Activated CD4-positive, alpha-beta T cell treated with anti-CD3 and anti-CD28 coated beads for 24 hours (primary cell): Measurements from ENCODE around the gene TMEM131L.
"Not testable (repeated sequence)": the region's sequence is repeated elsewhere in the genome, so short reads cannot be mapped to it uniquely, and the experiment has no call there.

Experiments
- DNase-seq, 2 donors: peaks; one replicate each; pipeline ENCODE4 v3.0.0-alpha.2; 2020; ENCODE audit warnings: low read depth in 2 of 2

The TMEM131L gene

DNA sequence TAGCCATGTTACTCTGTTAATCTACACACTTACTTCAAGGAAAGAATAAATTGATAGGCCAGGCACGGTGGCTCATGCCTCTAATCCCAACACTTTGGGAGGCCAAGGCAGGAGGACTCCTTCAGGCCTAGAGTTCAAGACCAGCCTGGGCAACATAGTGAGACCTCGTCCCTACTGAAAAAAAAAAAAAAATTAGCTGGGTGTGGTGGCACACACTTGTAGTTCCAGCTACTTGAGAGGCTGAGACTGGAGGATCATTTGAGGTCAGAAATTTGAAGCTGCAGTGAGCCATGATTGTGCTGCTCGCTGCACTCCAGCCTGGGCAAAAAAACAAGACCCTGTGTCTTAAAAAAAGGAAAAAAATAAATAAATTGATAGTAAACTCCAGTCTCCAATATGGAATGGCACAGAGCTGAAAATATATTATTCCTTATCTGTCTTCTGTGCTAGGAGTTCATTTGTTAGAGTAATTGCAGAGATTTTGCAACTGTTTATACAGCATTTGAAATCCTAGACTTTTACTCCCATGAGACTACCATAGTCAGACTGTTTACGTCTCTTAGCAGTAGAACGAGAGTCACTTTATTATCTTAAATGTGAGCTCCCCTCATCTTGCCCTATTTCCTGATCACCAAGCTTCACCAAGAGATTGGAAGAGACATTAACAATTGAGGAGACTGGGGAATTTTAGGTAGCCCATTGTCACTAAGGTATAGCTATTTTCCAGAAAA is 18.8 kb upstream of the TMEM131L start:
- no peak for DNase-seq

DNA sequence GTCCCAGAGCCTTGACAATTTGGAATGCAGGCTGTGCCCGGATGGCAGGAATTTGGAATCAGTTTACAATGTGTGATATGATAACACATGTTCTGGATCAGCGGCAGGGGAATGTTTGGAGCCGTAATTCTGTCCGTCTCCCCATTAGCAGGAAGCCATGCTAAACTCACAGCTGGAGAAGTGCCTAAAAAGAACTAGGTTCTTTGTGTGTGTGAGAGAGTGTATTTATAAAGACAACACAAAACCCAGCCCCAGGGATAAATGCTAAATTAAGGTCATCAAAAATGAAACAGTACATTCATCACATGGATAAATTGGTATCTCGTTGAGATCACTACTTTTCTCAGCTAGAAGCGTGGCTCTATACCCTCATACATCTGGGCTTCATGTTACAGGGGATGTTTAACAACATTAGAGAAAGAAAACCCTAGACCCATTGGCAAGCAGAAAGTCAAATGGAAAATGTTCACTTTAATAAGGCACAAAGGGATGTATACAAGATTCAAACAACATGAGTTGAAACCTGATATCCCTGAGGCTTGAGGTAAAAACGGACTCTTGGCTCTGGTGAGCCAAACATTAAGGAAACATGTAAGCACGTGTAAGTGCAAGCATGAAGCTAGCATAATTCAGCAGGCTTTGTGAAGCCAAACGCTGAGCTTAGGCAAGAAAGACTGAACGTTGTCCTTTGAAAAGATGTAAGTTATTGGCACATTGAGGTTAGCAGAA is 18.0 kb upstream of the TMEM131L start:
- no peak for DNase-seq

DNA sequence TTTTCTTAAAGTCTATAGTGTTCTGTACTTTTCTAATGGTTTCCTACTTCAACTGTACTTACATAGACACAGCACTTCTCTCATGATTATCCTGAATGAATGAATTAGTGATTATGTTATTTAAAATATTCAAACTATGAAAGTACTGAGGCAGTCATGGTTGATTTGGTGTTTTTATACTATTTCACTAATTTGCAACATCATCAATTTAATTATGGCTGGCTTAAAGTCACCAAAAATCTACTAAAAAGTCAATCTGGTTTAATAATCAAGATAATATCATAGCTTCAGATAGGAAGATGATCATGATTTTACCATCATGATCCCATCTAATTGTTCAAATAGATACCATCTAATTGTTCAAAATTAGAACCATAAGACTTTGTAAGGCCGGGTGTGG is 16.8 kb upstream of the TMEM131L start:
- no peak for DNase-seq

DNA sequence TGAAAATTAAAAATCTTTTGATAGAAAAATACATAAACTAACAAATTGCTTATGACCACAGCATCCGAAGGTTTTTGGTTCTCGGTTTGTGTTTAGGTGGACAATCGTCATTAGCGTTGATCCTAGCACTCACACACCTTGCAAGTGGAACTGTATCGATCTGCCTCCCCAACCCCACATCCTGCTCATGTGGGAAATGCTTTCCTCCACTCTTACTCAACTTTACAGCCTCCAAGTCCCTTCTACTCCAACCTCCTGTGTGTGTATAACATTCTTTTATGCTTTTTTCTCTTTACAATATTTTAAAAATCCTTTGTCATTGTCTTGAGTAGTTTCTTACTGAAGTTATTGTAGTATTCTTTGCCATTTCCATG is 15.6 kb upstream of the TMEM131L start:
- no peak for DNase-seq

DNA sequence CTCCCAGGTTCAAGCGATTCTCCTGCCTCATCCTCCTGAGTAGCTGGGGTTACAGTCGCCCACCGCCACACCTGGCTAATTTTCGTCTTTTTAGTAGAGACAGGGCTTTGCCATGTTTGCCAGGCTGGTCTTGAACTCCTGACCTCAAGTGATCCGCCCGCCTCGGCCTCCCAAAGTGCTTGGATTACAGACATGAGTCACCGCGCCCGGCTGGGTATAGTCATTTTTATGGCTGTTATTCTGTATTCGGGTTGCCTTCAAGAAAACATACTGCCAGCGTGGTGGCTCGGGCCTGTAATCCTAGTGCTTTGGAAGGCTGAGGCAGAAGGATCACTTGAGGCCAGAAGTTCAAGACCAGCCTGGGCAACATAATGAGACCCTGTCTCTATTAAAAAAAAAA is 15.0 kb upstream of the TMEM131L start:
- DNase-seq, result not testable (repeated sequence)

DNA sequence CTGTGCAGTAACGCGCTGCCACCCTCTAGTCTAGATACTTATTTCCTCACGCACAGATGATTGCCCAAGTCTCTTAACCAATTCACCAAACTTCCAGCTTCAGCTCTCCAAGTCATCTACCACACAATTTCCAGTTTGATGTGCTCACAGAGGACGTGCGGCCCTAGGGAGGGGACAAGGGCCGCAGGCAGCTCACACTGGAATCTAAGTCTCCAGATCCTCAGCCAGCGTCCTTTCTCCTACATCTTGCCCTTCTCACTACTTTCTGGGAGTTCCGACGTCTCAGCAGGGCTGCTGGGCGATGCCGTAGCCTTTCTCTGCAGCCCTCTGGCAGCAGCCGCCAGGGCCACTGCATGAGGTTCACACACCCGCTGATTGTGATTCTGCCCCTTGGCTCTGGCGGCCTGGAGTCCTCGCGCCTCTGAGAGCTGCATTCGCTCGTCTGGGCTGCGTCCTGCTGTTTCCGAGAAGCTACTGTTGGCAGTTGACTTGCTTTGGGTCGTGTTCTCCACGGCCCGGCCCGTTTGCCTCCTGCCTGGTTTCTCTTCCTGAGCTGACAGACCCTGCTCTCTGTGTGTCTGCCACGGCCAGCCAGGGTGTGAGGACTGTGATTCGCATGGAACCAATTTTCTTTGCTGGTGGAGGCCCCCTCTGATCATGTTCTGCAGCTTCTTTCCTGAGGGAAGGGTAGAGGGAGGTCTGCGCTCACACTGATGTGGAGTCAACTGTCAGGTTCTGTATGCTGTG is 14.1 kb upstream of the TMEM131L start:
- no peak for DNase-seq

DNA sequence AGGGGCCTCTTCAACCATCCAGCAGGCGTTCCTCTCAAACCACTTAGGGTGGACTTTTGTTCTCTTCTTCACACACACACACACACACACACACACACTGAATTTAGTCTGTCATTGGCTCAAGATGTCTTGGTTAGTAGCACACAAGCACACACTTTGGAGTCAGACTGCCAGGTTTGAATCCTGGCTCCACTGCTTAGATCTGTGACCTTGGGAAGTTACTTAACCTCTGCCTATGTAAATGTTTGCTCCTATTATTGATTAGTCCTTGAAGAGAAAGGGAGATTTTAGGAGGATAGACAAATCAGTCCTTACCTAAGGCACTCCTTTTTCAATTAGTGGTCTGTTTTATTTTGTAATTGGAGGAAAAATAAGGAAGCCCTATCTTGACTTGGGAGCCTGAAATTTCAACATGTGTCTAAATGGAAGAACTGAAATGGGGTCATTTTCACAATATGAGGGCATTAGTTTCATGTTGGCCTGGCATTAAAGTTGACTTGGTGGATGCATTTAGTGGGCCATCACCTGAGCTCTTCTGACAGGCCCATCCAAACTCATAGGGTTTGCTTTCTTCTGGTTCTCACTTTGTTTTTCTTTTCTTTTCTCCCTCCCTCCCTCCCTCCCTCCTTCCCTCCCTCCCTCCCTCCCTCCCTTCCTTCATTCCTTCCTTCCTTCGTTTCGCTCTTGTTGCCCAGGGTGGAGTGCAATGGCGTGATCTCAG is 13.3 kb upstream of the TMEM131L start:
- DNase-seq, result no peak

DNA sequence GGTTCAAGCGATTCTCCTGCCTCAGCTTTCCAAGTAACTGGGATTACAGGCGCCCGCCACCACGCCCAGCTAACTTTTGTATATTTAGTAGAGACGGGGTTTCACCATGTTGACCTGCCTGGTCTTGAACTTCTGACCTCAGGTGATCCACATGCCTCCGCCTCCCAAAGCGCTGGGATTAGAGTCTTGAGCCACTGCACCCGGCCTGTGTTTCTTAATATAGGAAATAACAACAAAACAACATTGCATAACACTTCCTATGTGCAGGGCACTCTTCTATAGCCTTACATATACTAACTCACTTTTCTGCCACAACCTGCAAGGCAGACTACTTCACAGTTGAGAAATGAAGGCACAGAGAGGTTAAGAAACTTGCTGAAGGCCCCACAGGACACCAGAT is 12.8 kb upstream of the TMEM131L start:
- DNase-seq, result no peak

DNA sequence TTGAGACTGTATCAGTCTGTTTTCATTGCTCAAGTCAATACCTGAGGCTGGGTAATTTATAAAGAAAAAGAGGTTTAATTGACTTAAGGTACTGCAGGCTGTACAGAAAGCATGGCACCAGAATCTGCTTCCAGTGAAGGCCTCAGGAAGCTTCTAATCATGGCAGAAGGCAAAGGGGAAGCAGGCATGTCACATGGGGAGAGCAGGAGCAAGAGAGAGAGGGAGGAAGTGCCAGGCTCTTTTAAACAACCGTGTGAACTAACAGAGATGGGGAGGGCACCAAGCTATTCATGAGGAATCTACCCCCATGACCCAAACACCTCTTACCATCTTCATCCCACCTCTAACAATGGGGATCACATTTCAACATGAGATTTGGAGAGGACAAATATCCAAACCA is 7.2 kb upstream of the TMEM131L start:
- DNase-seq, result no peak

DNA sequence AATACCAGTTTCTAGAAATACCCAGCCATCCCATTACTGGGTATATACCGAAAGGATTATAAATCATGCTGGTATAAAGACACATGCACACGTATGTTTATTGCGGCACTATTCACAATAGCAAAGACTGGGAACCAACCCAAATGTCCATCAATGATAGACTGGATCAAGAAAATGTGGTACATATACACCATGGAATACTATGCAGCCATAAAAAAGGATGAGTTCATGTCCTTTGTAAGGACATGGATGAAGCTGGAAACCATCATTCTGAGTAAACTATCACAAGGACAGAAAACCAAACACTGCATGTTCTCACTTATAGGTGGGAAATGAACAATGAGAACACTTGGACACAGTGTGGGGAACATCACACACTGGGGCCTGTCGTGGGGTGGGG is 4.6 kb upstream of the TMEM131L start:
- DNase-seq, result not testable (repeated sequence)

DNA sequence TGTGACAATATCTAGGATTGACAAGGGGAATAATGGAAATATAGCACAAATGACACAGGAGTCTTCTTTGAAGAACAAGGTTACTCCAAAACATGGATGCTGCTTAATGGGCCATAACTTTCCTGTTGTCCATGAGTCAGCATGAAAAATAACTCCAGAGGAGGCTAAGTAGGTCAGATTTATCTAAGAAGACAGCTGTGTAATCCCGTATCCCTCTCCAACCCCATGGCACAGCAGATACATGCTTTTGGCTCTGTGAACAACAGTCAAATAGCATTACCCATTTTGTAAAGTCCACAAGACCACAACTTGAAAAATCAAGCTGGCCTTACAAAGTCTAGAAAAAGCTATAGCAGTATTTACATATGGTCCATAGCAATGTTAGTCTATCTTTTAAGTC is 2.1 kb upstream of the TMEM131L start:
- no peak for DNase-seq

DNA sequence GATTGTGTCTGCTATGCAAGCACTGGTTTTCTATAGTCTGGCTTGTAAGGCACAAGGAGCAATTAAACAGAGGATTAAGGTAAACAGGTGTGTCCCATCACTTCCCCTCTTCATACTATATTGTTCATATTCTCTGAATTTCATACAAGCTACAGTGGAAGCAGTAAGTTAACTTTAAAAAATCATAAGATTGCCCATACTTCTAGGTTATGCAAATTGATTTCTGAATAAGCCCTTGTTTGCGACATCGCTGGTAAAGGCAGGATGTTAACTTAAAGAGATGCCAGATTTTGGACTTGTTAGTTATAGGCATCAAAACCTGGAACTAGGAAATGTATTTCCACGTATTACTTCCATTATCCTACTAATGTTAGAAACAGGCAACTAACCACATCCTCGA is 1.0 kb upstream of the TMEM131L start:
- DNase-seq, result no peak

DNA sequence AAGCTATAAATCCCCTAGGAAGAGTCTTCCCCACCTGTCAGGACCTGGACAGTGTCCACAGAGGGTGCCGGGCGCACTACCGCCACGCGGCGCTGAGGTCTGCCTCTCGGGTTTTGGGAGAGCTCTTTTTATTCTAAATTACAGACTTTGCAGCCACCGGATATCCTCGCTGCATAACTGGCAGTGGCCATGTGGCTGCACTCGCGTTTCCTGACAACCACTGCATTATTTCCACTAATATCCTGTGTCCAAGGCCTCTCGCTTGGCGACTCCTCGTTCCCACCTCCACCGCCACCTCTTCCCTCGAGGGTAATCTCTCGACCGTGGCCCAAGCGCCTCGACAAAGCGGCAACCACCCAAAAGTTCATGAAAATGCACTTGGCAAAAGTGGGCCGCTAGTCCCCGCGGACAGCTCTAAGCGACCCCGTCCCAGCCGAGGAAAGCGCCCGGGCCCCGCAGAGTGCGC is 512 bp upstream of the TMEM131L start:
- DNase-seq, result no peak

DNA sequence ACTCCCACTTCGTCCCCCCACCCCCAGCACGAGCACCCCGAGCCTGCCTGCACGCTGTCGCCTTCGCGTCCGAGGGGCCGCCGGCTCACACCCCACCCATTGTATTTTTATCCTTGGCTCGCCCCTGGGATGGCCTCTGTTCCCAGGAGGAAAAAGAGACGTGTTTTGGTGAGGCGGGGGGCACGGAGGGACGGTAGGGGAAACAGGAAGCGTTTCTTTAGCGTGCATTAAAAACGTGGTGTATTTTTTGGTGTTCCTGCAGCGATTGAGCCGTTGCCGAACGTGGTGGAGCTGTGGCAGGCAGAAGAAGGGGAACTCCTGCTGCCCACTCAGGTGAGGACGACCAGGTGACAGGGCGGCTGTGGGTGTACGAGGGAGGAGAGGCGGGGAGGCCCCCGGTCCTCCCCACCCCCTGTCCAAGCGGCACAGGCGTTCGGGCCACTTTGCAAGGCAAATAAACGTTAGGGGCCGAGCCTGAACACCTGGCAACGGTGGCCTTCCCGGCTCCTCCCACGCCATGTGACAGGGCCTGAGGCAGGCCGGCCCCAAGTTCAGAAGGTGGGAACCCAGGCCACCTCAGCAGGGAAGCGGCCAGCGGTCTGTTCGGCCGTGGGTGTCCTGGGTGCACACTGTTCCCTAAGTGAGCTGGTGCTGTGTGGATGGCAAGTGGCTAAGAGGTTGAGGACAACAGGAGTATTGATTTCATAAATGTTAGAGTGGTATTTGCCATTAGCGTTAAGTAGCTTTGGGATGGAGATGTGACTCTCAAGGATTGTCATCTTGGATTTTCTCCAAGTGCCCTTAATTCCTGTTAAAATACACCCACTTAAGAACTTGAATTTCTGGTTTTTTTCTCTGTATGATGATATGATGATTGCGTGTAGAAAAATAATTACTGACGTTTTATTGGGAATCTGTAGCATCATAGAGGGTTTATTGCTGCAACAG is 1.1 kb downstream of the TMEM131L start:
- no peak for DNase-seq

DNA sequence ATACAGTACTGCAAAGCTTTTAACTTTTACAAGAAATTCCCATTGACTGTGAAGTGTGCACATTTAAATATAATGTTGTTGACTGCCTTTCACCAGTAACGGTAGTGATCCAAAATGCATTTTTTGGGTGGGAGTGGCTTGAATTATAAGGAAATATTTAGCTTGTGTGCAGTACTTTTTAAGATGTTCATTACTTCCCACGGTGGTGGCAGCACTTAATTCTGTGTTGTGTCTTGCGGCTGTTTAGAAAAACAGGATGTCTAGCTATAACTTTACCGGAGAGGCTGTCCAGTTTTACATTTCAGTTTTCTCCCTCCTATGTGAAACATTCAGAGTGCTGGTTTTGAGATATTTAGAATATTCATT is 1.7 kb downstream of the TMEM131L start:
- DNase-seq, result no peak

DNA sequence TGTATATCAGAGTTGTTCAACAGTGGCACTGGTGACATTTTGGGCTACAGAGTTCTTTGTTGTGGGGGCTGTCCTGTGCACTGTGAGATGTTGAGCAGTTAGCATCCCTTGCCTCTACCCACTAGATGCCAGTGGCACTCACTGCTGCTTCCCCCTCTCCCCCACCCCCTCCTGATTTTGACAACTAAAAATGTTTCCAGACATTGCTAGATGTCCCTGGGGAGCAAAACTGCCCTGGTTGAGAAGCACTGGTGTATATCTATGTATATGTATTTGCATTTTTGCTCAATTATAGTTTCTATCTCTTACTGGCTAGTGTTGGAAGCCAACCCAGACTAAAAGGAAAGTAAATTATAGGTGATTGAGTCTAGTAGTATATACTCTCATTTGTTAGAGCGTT is 2.4 kb downstream of the TMEM131L start:
- no peak for DNase-seq

DNA sequence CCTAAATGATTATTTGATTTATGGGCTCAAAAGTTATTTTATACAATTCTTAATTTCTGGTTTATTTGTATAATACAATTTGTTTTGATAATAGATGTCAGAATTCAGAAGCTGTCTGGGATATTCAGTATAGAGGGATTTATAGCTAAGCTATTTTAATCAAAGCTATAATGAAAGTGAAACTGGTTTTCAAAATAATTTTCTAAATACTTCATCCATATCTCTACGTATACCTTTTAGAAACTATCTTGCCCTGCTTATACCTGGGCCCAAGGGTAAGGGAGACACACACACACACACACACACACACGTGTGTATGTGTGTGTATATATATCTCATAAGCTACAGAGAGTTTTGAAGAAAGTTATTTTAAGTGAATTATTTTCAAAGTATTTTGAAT is 2.9 kb downstream of the TMEM131L start:
- DNase-seq, result no peak

DNA sequence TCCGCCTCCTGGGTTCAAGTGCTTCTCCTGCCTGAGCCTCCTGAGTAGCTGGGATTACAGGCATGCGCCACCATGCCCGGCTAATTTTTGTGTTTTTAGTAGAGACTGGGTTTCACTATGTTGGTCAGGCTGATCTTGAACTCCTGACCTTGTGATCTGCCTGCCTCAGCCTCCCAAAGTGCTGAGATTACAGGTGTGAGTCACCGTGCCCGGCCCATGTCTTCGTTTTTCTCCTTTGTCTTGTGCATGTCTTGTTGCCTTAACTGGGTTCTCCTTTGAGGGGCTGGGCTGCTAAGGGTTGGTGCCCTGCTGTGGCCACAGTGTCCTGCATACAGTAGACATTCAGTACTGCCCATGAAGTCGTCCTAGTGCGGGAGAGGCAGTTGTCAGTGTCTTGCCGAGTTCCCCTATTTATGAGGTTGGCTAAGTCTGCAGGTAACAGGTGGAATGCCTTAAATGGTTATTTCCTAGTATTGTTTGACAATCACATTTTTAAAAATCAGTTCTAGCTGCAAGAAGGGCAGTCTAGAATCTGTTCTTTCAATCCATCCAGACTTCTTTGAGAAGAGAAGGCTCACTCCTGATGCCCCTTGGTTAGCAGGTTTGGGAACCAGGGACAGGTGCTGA is 5.0 kb downstream of the TMEM131L start:
- not testable (repeated sequence) for DNase-seq

DNA sequence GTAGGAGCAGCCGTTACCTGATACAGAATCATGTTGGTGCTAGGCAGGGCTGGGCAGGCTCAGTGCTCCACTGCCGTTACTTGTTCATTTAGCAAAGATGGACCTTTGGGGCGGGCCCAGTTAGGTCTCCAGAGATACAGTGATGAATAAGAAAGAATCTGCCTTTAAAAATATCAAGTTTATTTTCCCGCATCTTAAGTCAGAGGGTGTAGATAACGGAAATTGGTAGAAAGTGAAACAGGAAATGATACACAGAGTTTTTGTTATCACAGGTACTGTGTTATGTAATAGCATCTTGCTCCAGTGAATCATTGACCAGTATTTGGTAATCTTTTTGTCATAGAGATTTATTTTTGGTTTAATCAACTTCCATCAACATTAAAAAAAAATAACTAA is 5.5 kb downstream of the TMEM131L start:
- no peak for DNase-seq
